ENCODE measurements around the gene UNC5B. TPM values are rescaled to one million over a fixed set of nuclear protein-coding genes. Genes with fewer than 3 reads are reported as not detected.

The UNC5B gene
- total RNA-seq, 1 experiment from 2014 or later, result 49.6 TPM

DNA sequence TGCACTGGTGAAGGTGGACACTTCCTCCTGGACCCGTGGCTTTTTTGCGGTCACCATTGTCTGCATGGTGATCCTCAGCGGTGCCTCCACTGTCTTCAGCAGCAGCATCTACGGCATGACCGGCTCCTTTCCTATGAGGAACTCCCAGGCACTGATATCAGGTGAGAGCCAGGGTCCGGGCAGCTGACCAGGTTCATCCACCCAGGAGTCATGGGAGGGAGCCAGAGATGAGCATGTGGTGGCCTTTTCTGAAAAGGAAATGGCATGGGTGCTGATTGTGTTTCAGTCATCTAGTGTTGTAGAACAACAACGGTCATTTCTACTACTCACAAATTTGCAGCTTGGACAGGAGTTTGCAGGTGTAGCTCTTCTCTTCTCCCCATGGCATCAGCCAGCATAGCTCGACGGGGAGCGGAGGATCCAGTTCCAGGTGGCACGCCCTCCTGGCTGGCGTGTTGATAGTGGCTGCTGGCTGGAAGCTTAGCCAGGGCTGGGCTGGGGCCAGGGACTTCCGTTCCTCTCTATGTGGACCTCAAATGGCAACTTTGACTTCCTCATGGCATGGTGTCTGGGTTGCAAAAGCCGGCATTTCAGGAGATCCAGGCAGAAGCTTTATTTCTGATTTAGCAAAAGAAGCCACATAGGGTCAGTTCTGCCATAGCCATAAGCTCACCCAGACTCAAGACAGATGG is 139.4 kb downstream of the UNC5B start:
- Mint-ChIP-seq H3K36me3 (no peaks in the 10 kb centered on the region), H3K4me1 (peaks cover 27% of the 10 kb centered on the region), H3K9me3 (no peaks in the 10 kb centered on the region), H3K27ac (no peak overlapping the region), H3K4me3 (no peak overlapping the region), H3K27me3 (ENCODE audit: low read depth) (no peaks in the 10 kb centered on the region; the same call in 1 of the 2 replicates)
- CTCF ChIA-PET, result interaction anchor here (1.0 to 1.6 kb wide), 2 partner anchors 32 to 33 kb away, joined by 4 to 6 read pairs; no protein-coding TSS in a partner anchor
- no peak for ATAC-seq
- TF ChIP-seq TP53 (CRISPR knock-in tag; IDR thresholded peaks at IDR 0.05) (no peak), ZBTB21 (CRISPR knock-in tag; IDR thresholded peaks at IDR 0.05; ENCODE audit: borderline replicate concordance) (no peak), CBFB (CRISPR knock-in tag; IDR thresholded peaks at IDR 0.05; ENCODE audit: low read depth) (no peak), ATF6 (CRISPR knock-in tag; IDR thresholded peaks at IDR 0.05) (no peak), NR1H2 (CRISPR knock-in tag; IDR thresholded peaks at IDR 0.05) (no peak), EMX1 (CRISPR knock-in tag; IDR thresholded peaks at IDR 0.05) (no peak), FOXJ3 (CRISPR knock-in tag; IDR thresholded peaks at IDR 0.05; ENCODE audit: borderline replicate concordance) (no peak), ESRRA (CRISPR knock-in tag; IDR thresholded peaks at IDR 0.05; ENCODE audit: borderline replicate concordance) (no peak), IRF2 (CRISPR knock-in tag; IDR thresholded peaks at IDR 0.05; ENCODE audit: borderline replicate concordance, low read depth) (no peak), CREB1 (CRISPR knock-in tag; IDR thresholded peaks at IDR 0.05) (no peak)
- TF ChIP-seq, protein P1, sequence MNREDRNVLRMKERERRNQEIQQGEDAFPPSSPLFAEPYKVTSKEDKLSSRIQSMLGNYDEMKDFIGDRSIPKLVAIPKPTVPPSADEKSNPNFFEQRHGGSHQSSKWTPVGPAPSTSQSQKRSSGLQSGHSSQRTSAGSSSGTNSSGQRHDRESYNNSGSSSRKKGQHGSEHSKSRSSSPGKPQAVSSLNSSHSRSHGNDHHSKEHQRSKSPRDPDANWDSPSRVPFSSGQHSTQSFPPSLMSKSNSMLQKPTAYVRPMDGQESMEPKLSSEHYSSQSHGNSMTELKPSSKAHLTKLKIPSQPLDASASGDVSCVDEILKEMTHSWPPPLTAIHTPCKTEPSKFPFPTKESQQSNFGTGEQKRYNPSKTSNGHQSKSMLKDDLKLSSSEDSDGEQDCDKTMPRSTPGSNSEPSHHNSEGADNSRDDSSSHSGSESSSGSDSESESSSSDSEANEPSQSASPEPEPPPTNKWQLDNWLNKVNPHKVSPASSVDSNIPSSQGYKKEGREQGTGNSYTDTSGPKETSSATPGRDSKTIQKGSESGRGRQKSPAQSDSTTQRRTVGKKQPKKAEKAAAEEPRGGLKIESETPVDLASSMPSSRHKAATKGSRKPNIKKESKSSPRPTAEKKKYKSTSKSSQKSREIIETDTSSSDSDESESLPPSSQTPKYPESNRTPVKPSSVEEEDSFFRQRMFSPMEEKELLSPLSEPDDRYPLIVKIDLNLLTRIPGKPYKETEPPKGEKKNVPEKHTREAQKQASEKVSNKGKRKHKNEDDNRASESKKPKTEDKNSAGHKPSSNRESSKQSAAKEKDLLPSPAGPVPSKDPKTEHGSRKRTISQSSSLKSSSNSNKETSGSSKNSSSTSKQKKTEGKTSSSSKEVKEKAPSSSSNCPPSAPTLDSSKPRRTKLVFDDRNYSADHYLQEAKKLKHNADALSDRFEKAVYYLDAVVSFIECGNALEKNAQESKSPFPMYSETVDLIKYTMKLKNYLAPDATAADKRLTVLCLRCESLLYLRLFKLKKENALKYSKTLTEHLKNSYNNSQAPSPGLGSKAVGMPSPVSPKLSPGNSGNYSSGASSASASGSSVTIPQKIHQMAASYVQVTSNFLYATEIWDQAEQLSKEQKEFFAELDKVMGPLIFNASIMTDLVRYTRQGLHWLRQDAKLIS (CRISPR knock-in tag; IDR thresholded peaks at IDR 0.05; ENCODE audit: borderline replicate concordance), result no peak
- no peak for DNase-seq (ENCODE audit: low spot score)
- POLR2A ChIA-PET, result no interaction called here

Other genes with a start within 250 kb of the UNC5B start
- 9.2 to 11.1 TPM (median 11.0 TPM) in 3 replicates for gene SLC29A3, start 106.7 kb downstream of the UNC5B start, total RNA-seq (2021)
- gene CDH23, start 184.3 kb downstream of the UNC5B start, total RNA-seq (2021), result 2.1 to 3.1 TPM (median 2.9 TPM) in 3 replicates

Data from WTC11 (cell line).